K562 (cell line): Measurements from ENCODE around the gene SGSM2. TPM values are rescaled to one million over a fixed set of nuclear protein-coding genes. Genes with fewer than 3 reads are reported as not detected.

Experiments
- ETV5 ChIP-seq: sonication (generic); formaldehyde crosslinking; IDR thresholded peaks from 2 replicates; pipeline ENCODE4 v1.4.0; 2020; ENCODE audit warnings: low read depth, mild to moderate bottlenecking, missing genetic modification reagents
- LEF1 ChIP-seq: fragments of 450-650 bp; IDR thresholded peaks from 2 replicates; pipeline ENCODE4 v1.6.1; 2016; ENCODE audit warnings: mild to moderate bottlenecking
- MNT ChIP-seq, 2 experiments: fragments of 450-650 bp; conservative IDR thresholded peaks; 2 replicates each; pipeline ENCODE4 v1.6.1; 2017; ENCODE audit warnings: mild to moderate bottlenecking in 2 of 2, moderate library complexity in 2 of 2
- MTA2 ChIP-seq: fragments of 450-650 bp; IDR thresholded peaks from 2 replicates; pipeline ENCODE4 v1.6.1; 2016; ENCODE audit warnings: low read depth
- NR2C2 ChIP-seq, 2 experiments: fragments of 200-800 bp in 1 of 2; sonication (Bioruptor generic) in 1 of 2; sonication (generic) in 1 of 2; formaldehyde crosslinking in 1 of 2; IDR thresholded peaks; 2 replicates each; pipeline versions ENCODE4 v1.6.1 to v1.8.0; 2016 to 2022; ENCODE audit warnings: mild to moderate bottlenecking in 1 of 2, missing compliant biosample characterization in 1 of 2, missing genetic modification characterization in 1 of 2, missing genetic modification reagents in 1 of 2
- RERE ChIP-seq: sonication (generic); formaldehyde crosslinking; IDR thresholded peaks from 2 replicates; pipeline ENCODE4 v1.8.0; 2023; ENCODE audit warnings: missing genetic modification reagents, mild to moderate bottlenecking, borderline replicate concordance
- SRSF9 ChIP-seq: fragments of 200-400 bp; formaldehyde crosslinking; IDR thresholded peaks from 2 replicates; pipeline ENCODE4 v1.6.1; 2017; ENCODE audit warnings: low read depth, low read length, borderline replicate concordance
- TBP ChIP-seq: optimal IDR thresholded peaks from 2 replicates; pipeline ENCODE3; 2011; ENCODE audit warnings: low read depth, low read length, improper control_type of control experiment
- TGIF2 ChIP-seq: sonication (generic); formaldehyde crosslinking; IDR thresholded peaks from 2 replicates; pipeline ENCODE4 v1.8.1; 2022; ENCODE audit warnings: mild to moderate bottlenecking, missing genetic modification reagents, moderate library complexity
- U2AF1 ChIP-seq: fragments of 200-400 bp; formaldehyde crosslinking; optimal IDR thresholded peaks from 2 replicates; pipeline ENCODE3; 2017; ENCODE audit warnings: mild to moderate bottlenecking, low read depth, low read length, moderate library complexity
- XRCC5 ChIP-seq: fragments of 200-400 bp; formaldehyde crosslinking; IDR thresholded peaks from 2 replicates; pipeline ENCODE4 v1.6.1; 2017; ENCODE audit warnings: low read depth, mild to moderate bottlenecking, low read length
- ZBTB12 ChIP-seq: fragments of 250-450 bp; sonication (Bioruptor Pico); IDR thresholded peaks from 2 replicates; pipeline ENCODE4 v1.4.0; 2020
- polyA plus RNA-seq, 8 experiments: library from polyadenylated mRNA; depleted of rRNA in 4 of 8; stranded (reverse) in 5 of 8; unstranded in 3 of 8; fragments of >200 nt; fragmentation: Nextera tagmentation in 2 of 8; fragmentation: Illumina TruSeq in 1 of 8; extraction: Ambion mirVana in 2 of 8; extraction: Trizol in 1 of 8; gene quantifications; 2 replicates each; pipeline versions ENCODE4 v1.2.1 to v1.2.3, GENCODE V29; 2011 to 2014; ENCODE audit warnings: inconsistent platforms in 1 of 8, missing spikeins in 1 of 8
- total RNA-seq, 7 experiments: library from RNA; depleted of rRNA in 6 of 7; stranded (reverse); fragments of >200 nt in 6 of 7; fragmentation: Illumina TruSeq in 2 of 7; extraction: Trizol in 2 of 7; gene quantifications; 2 replicates each; pipeline versions ENCODE4 v1.2.1 to v1.2.3, GENCODE V29; 2011 to 2021; ENCODE audit warnings: low replicate concordance in 1 of 7
- TF ChIP-seq, protein P1 (sequence below): sonication (generic); formaldehyde crosslinking; IDR thresholded peaks from 2 replicates; pipeline ENCODE4 v1.8.0; 2022; ENCODE audit warnings: mild to moderate bottlenecking, missing genetic modification reagents

The SGSM2 gene
- total and polyA plus RNA-seq, 9 of the 15 experiments (the other 6 are each of a cell fraction or from before 2014, with no cell fraction given): 0.20 to 26.3 (median 14.8) TPM

DNA sequence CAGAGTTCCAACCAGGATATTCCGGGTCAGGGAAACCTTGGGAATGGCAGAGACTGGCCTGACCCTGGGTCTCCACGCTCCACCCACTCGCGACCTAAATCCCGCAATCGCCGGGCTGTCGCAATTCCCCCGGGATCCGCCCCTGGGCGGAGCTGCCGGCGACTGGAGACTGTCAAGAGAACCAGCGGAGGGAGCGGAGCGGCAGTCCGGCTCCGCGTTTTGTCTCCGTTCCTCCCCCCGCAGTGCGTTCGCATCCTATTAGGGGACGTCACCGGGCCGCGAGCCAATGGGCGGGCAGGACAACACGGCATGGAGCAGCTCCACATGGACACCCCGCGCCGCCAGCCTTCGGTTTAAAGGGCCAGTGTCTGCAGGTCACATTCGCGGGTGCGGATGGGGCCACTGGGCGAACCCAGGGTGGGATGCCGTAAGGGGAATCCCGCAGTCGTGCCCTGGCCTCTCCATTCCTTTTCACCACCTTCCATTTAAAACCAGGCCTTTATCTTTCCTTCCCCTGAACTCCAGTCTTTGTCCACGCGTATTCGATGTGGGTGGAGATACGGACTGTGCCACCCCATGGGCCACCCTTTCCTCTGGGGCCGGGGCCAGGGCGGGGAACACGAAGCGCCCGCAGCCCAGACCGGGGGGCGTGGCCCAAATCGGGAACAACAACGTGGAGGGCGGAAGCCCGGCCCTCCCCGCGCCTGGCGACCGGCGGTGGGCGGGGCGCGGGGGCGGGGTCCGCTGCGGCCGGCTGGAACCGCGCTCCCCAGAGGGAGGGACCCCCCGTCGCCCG is 64.3 kb downstream of the SGSM2 start (continued):
- peak; percentile 62 for TF ChIP-seq TBP
- TF ChIP-seq ZBTB12 (CRISPR knock-in tag): peak; percentile 84
- 0 out of 2 replicates have a peak, but pooled peaks have one; percentile 27 for TF ChIP-seq XRCC5
- peak; percentile 100 for TF ChIP-seq MNT (conservative IDR thresholded peaks at IDR 0.05)
- TF ChIP-seq RERE (CRISPR knock-in tag): no peak
- TF ChIP-seq NR2C2 (CRISPR knock-in tag; IDR thresholded peaks at IDR 0.05): no peak
- peak; percentile 85 for TF ChIP-seq NR2C2 (tag; IDR thresholded peaks at IDR 0.05)
- TF ChIP-seq SRSF9: no peak
- TF ChIP-seq LEF1: no peak
- TF ChIP-seq TGIF2 (CRISPR knock-in tag): peak; percentile 29; the same call in 1 of the 2 replicates
- peak; percentile 14 for TF ChIP-seq U2AF1
- TF ChIP-seq, protein P1, sequence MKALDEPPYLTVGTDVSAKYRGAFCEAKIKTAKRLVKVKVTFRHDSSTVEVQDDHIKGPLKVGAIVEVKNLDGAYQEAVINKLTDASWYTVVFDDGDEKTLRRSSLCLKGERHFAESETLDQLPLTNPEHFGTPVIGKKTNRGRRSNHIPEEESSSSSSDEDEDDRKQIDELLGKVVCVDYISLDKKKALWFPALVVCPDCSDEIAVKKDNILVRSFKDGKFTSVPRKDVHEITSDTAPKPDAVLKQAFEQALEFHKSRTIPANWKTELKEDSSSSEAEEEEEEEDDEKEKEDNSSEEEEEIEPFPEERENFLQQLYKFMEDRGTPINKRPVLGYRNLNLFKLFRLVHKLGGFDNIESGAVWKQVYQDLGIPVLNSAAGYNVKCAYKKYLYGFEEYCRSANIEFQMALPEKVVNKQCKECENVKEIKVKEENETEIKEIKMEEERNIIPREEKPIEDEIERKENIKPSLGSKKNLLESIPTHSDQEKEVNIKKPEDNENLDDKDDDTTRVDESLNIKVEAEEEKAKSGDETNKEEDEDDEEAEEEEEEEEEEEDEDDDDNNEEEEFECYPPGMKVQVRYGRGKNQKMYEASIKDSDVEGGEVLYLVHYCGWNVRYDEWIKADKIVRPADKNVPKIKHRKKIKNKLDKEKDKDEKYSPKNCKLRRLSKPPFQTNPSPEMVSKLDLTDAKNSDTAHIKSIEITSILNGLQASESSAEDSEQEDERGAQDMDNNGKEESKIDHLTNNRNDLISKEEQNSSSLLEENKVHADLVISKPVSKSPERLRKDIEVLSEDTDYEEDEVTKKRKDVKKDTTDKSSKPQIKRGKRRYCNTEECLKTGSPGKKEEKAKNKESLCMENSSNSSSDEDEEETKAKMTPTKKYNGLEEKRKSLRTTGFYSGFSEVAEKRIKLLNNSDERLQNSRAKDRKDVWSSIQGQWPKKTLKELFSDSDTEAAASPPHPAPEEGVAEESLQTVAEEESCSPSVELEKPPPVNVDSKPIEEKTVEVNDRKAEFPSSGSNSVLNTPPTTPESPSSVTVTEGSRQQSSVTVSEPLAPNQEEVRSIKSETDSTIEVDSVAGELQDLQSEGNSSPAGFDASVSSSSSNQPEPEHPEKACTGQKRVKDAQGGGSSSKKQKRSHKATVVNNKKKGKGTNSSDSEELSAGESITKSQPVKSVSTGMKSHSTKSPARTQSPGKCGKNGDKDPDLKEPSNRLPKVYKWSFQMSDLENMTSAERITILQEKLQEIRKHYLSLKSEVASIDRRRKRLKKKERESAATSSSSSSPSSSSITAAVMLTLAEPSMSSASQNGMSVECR: peak; percentile 82
- TF ChIP-seq MTA2: no peak
- no peak; the same call in 1 of the 2 replicates for TF ChIP-seq ETV5 (CRISPR knock-in tag)
